ENCODE data around the gene COPRS. TPM values are rescaled to one million over a fixed set of nuclear protein-coding genes. Genes with fewer than 3 reads are reported as not detected.
"Not testable (repeated sequence)": the region's sequence is repeated elsewhere in the genome, so short reads cannot be mapped to it uniquely, and the experiment has no call there.

The COPRS gene
- total RNA-seq, 2 donors from 2014 or later, result 21.5 to 30.6 TPM

DNA sequence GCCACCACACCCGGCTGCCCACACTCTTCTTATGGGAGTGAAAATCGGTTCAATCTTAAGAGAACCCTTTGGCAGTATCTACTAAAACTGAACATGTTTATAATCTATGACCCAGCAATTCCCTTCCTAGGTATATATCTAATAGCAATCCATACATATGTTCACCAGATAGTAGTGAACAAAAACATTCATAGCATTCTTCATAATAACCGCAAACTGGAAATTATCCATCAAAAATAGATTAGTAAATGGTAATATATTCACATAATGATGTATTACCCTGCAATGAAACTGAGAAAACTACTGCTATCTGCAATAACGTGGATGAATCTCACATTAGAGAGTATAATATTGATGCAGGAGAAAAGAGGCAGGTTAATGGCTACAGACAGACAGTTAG, 23.1 kb downstream of the COPRS start:
- Histone ChIP-seq H3K9ac (ENCODE audit: low read depth in 2 of 2, low read length in 2 of 2) (no peak overlapping the region), H3K27me3 (no peaks in the 10 kb centered on the region), H3K4me1 (no peaks in the 10 kb centered on the region), H3K4me3 (no peak overlapping the region), H3K36me3 (no peaks in the 10 kb centered on the region), H3K9me3 (no peaks in the 10 kb centered on the region), H3K27ac (no peak overlapping the region)
- intact Hi-C loops (cut with DNase I), result no loop called here
- DNase-seq, result no peak
- TF ChIP-seq, protein P1, sequence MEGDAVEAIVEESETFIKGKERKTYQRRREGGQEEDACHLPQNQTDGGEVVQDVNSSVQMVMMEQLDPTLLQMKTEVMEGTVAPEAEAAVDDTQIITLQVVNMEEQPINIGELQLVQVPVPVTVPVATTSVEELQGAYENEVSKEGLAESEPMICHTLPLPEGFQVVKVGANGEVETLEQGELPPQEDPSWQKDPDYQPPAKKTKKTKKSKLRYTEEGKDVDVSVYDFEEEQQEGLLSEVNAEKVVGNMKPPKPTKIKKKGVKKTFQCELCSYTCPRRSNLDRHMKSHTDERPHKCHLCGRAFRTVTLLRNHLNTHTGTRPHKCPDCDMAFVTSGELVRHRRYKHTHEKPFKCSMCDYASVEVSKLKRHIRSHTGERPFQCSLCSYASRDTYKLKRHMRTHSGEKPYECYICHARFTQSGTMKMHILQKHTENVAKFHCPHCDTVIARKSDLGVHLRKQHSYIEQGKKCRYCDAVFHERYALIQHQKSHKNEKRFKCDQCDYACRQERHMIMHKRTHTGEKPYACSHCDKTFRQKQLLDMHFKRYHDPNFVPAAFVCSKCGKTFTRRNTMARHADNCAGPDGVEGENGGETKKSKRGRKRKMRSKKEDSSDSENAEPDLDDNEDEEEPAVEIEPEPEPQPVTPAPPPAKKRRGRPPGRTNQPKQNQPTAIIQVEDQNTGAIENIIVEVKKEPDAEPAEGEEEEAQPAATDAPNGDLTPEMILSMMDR (IDR thresholded peaks at IDR 0.05), result no peak

DNA sequence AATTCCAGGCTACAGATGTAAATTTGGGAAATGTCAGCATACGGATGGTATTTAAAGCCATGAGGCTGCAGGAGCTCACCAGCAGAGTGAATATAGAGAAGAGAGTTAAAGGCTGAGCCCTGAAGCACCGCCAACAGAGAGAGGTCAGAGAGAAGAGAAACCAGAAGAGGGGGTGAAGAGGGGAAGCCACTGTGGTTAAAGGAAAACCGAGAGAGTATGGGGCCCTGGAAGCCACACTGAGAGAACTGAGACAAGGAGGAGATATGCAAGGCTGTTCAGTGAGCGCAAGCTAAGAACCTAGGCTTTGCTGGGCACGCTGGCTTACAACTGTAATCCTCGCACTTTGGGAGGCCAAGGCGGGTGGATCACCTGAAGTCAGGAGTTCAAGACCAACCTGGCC, 24.6 kb downstream of the COPRS start:
- no peaks in the 10 kb centered on the region for H3K27me3 ChIP-seq
- H3K9me3 ChIP-seq, result no peaks in the 10 kb centered on the region
- DNase-seq, result no peak
- H3K27ac ChIP-seq, result no peak overlapping the region
- H3K4me1 ChIP-seq, result no peaks in the 10 kb centered on the region
- TF ChIP-seq, protein P1 (IDR thresholded peaks at IDR 0.05), result no peak
- no peak overlapping the region for H3K4me3 ChIP-seq
- intact Hi-C loops (cut with DNase I), result no loop called here
- no peaks in the 10 kb centered on the region for H3K36me3 ChIP-seq
- no peak overlapping the region for H3K9ac ChIP-seq (ENCODE audit: low read depth in 2 of 2, low read length in 2 of 2)

- intact Hi-C loops (cut with DNase I), result no loop called here
Measured at GRCh38 chr17:31832746-31833145, 26.3 kb downstream of the COPRS start.

GRCh38 chr17:31830971-31831858, 27.8 kb downstream of the COPRS start:
- Histone ChIP-seq H3K36me3 (no peaks in the 10 kb centered on the region), H3K4me1 (no peaks in the 10 kb centered on the region), H3K27me3 (no peaks in the 10 kb centered on the region), H3K9me3 (no peaks in the 10 kb centered on the region), H3K27ac (no peak overlapping the region), H3K9ac (ENCODE audit: low read depth in 2 of 2, low read length in 2 of 2) (no peak overlapping the region), H3K4me3 (no peak overlapping the region)
- intact Hi-C loops (cut with DNase I), result no loop called here
- TF ChIP-seq, protein P1 (IDR thresholded peaks at IDR 0.05), result no peak
- DNase-seq, result no peak

More at GRCh38 chr17:31832746-31833145, 26.3 kb downstream of the COPRS start:
- H3K4me1 ChIP-seq, result no peaks in the 10 kb centered on the region
- DNase-seq, result no peak
- H3K9me3 ChIP-seq, result no peaks in the 10 kb centered on the region
- no peak overlapping the region for H3K9ac ChIP-seq (ENCODE audit: low read depth in 2 of 2, low read length in 2 of 2)
- H3K4me3 ChIP-seq, result no peak overlapping the region
- no peaks in the 10 kb centered on the region for H3K27me3 ChIP-seq
- H3K36me3 ChIP-seq, result no peaks in the 10 kb centered on the region
- TF ChIP-seq, protein P1 (IDR thresholded peaks at IDR 0.05), result no peak
- H3K27ac ChIP-seq, result no peak overlapping the region

- H3K9me3 ChIP-seq, result no peaks in the 10 kb centered on the region
- TF ChIP-seq, protein P1 (IDR thresholded peaks at IDR 0.05), result no peak
- no peaks in the 10 kb centered on the region for H3K36me3 ChIP-seq
- H3K27ac ChIP-seq, result no peak overlapping the region
- H3K4me1 ChIP-seq, result no peaks in the 10 kb centered on the region
- H3K9ac ChIP-seq (ENCODE audit: low read depth in 2 of 2, low read length in 2 of 2), result no peak overlapping the region
- DNase-seq, result no peak
- intact Hi-C loops (cut with DNase I), result no loop called here
- no peak overlapping the region for H3K4me3 ChIP-seq
- H3K27me3 ChIP-seq, result no peaks in the 10 kb centered on the region
Measured at GRCh38 chr17:31829649-31830048, 29.4 kb downstream of the COPRS start.

DNA sequence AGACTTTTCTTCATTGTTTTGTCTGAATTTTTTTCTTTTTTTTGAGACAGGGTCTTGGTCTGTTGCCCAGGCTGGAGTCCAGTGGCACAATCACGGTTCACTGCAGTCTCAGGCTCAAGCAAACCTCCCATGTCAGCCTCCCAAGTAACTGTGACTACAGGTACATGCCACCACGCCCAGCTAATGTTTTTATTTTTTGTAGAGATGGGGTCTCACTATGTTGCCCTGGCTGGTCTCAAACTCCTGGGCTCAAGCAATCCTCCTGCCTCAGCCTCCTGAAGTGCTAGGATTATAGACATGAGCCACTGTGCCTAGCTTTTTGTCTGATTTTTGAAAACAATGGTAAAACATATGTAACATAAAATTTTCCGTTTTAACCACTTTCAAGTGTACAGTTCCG, 30.1 kb downstream of the COPRS start:
- H3K27me3 ChIP-seq; intact Hi-C loops (cut with DNase I); H3K36me3 ChIP-seq: not testable (repeated sequence)

More for the DNA sequence above, 30.1 kb downstream of the COPRS start:
- not testable (repeated sequence) for H3K4me3 ChIP-seq; H3K9me3 ChIP-seq; H3K27ac ChIP-seq; H3K4me1 ChIP-seq; H3K9ac ChIP-seq (ENCODE audit: low read depth in 2 of 2, low read length in 2 of 2); DNase-seq
